Dermis lymphatic vessel endothelial cell (primary cell): ENCODE results near the gene PATE3. TPM values are rescaled to one million over a fixed set of nuclear protein-coding genes. Genes with fewer than 3 reads are reported as not detected.

Source experiments
- total RNA-seq: library from RNA; depleted of rRNA; stranded (reverse); fragments of >200 nt; gene quantifications from 2 replicates; pipeline ENCODE4 v1.2.1, GENCODE V29; 2014

The PATE3 gene
- not detected in 2 replicates for total RNA-seq

DNA sequence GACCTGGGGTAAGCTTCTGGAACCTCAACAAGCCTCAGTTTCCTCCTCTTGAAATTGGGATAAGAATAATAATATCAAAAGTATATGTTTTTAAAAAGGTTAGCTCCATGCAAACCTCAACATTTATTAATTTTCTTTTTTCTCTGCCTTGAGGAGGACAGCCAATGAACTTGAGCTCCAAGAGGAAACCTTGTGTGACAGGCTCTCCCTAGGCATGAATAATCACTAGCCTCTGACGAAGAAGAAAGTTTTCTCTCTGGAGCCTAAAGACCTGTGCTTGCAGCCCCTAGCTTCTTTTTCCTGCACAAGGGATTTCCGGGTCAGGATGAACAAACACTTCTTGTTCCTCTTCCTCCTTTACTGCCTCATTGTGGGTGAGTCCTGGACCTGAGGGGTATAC, at the start of gene PATE3:
Gene PATE3 (plus strand): TSS at position 301 of the 400 bp plus-strand sequence. CDS start 25 bp downstream, at position 326.

GRCh38 chr11:125745979-125746378, 41.9 kb upstream of the PATE3 start, which contains the start of gene PATE1:
Gene PATE1, plus strand, starts transcription at chr11:125746279. Its CDS starts 26 bp downstream, at chr11:125746305.

GRCh38 chr11:125778728-125779127, 9.2 kb upstream of the PATE3 start, which contains the start of gene PATE2:
Gene PATE2, minus strand, starts transcription at chr11:125778828. Its CDS starts 55 bp downstream, at chr11:125778773.

GRCh38 chr11:125833016-125833415, 45.1 kb downstream of the PATE3 start, which contains the start of gene PATE4:
Gene PATE4, plus strand, starts transcription at chr11:125833316. Its CDS starts 44 bp downstream, at chr11:125833360.

Other genes with a start within 250 kb of the PATE3 start
- gene EI24, start 218.7 kb upstream of the PATE3 start, total RNA-seq: 96.1 and 122 TPM in 2 replicates
- 171 and 207 TPM in 2 replicates for gene STT3A, start 195.3 kb upstream of the PATE3 start, total RNA-seq
- 9.1 and 11.1 TPM in 2 replicates for gene CHEK1, start 163.0 kb upstream of the PATE3 start, total RNA-seq
- not detected in 2 replicates for gene ACRV1, start 107.3 kb upstream of the PATE3 start, total RNA-seq
- gene PATE1, start 41.8 kb upstream of the PATE3 start, total RNA-seq: not detected in 2 replicates
- 0.22 TPM in 1 of 2 replicates, not detected in the other for gene PATE2, start 9.3 kb upstream of the PATE3 start, total RNA-seq
- gene PATE4, start 45.2 kb downstream of the PATE3 start, total RNA-seq: not detected in 2 replicates
- 6.9 and 7.4 TPM in 2 replicates for gene HYLS1, start 99.5 kb downstream of the PATE3 start, total RNA-seq
- gene PUS3, start 115.1 kb downstream of the PATE3 start, total RNA-seq: 7.4 and 13.1 TPM in 2 replicates
- 0.11 TPM in 1 of 2 replicates, not detected in the other for gene DDX25, start 116.4 kb downstream of the PATE3 start, total RNA-seq
- gene VSIG10L2, start 157.9 kb downstream of the PATE3 start, total RNA-seq: 0.09 TPM in 1 of 2 replicates, not detected in the other